AG04449 (cell line): ENCODE measurements around the gene SEMA6C.

Source experiments
- CTCF ChIA-PET: fragments of 350-600 bp; formaldehyde crosslinking; extraction: SDS; loops from one replicate; lab custom pipeline; 2021; ENCODE audit warnings: antibody characterized with exemption; lab: Yijun Ruan, JAX
- POLR2A ChIA-PET: fragments of 400-600, 350-600 bp; formaldehyde crosslinking; extraction: SDS; loops from one replicate; lab custom pipeline; 2020; ENCODE audit warnings: antibody characterized with exemption, inconsistent platforms; lab: Yijun Ruan, JAX
- DNase-seq: peaks from one replicate; pipeline ENCODE4 v3.0.0-alpha.2; 2010; ENCODE audit warnings: low read depth, low spot score
- H3K4me3 ChIP-seq: 2 replicates; pipeline ENCODE4 v1.5.1; 2011; ENCODE audit warnings: low read depth, mild to moderate bottlenecking, control low read depth, low read length
- CTCF ChIP-seq: IDR thresholded peaks from one replicate; pipeline ENCODE4 v1.5.1; 2011; ENCODE audit warnings: mild to moderate bottlenecking, moderate library complexity, low read length, control low read depth, inconsistent platforms; ENCODE audit not compliant: insufficient read depth; ENCODE audit errors: missing control alignments

The SEMA6C gene

GRCh38 chr1:151135433-151136385, 10.7 kb downstream of the SEMA6C start:
- CTCF ChIA-PET: interaction anchor here (2.2 to 2.7 kb wide), 2 partner anchors 20 to 36 kb away, joined by 12 to 13 read pairs; partner anchors contain the start of gene TNFAIP8L2
- POLR2A ChIA-PET: no interaction called here
- no peak for DNase-seq
- no peak overlapping the region for H3K4me3 ChIP-seq
- TF ChIP-seq CTCF: no peak

DNA sequence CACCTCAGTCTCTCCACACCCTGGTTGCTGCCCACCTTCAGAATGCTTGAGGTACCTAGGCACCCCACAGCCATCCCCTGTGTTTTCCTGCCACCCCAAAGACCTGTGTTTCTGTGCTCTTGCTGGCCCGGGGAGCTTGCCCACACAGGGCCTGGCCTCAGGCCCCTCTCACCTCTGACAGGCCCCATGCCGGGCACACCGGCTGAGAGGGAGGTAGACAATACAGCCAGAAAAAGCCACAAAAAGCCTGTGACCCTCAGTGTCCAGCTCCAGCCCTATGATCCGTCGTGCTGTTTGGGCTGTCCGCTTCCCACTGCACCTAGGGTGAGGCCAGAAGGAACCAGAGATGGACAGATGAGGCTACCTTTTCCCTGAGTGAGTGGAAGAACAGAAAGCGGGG, 11.4 kb downstream of the SEMA6C start:
- ChIA-PET CTCF (interaction anchor here (1.3 to 2.7 kb wide), 3 partner anchors 8 to 35 kb away, joined by 4 to 13 read pairs (median 12); partner anchors contain the start of gene TNFAIP8L2), POLR2A (no interaction called here)
- TF ChIP-seq CTCF: no peak
- DNase-seq: no peak
- no peak overlapping the region for H3K4me3 ChIP-seq

DNA sequence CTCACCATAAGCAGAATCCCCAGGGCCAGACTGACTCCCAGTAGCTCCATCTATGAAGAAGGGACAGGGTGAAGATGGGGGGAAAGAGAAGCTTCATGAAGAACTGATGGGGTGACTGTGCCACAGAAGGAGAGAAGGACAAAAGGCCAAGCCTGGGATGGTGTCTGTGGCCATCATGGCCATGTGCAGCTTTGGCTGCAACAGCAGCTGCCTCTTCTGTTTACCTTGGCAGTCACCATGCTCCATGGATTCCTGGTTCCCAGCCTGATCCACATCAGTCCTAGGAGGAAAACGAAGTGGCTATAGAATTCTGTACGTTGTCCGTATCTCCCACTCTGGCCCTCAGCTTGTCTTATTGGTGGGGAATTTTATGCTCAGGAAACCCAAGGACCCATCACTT, 12.0 kb downstream of the SEMA6C start:
- ChIA-PET CTCF (interaction anchor here (0.8 to 2.7 kb wide), 5 partner anchors 9 to 36 kb away, joined by 3 to 13 read pairs (median 4); partner anchors contain the start of genes SEMA6C and TNFAIP8L2), POLR2A (no interaction called here)
- no peak for DNase-seq
- TF ChIP-seq CTCF: no peak
- H3K4me3 ChIP-seq: no peak overlapping the region

DNA sequence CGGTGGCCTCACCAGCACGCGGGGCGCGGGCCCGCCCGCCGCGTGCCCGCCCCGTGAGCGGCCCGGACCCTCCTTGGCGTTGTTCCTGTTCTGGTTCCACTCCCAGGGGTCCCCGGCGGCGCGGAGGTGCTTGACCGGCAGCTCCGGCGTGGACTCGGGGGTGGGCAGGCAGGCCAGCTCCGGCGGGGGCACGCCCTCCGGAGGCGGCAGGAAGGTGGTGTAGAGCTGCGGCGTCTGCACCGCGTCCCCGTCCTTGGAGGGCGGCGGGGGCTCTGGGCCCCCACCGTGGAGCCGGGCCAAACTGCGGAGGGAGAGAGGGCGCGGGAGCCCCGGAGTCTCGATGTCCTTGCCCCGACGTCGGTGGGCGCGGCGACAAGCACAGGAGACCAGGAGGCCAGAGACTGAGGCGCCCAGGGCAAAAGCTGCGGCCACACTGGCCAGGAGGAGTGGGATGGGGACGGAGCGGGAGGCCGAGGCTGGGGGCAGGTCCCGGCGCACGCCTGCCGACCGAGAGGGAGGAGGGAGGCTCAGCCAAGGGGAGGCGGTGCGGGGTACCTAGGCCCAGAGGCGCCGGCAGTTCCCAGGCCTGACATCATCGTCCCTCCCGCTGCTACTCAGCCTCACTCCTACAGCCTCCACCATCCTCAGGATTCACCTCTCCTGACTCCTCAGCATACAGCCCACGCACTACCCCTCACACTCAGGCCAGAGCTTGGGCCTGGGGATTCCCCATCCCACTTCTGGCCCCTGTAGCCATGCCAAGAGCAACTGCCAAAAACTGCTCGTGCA, 13.2 kb downstream of the SEMA6C start:
- ChIA-PET POLR2A (no interaction called here), CTCF (interaction anchor here (1.0 kb wide), 1 partner anchor 35 kb away, joined by 3 read pairs; no protein-coding TSS in a partner anchor)
- no peak overlapping the region for H3K4me3 ChIP-seq
- no peak for DNase-seq
- TF ChIP-seq CTCF: no peak

- no peak overlapping the region for H3K4me3 ChIP-seq
- POLR2A ChIA-PET: no interaction called here
- DNase-seq: no peak
- CTCF ChIA-PET: interaction anchor here (3.0 kb wide), 1 partner anchor 32 kb away, joined by 16 read pairs; no protein-coding TSS in a partner anchor
- no peak for TF ChIP-seq CTCF
Measured at GRCh38 chr1:151132335-151133017, 14.0 kb downstream of the SEMA6C start.
